Colon (tissue), 2 donors: ENCODE results near the gene GNB1.
"Not testable (repeated sequence)": the region's sequence is repeated elsewhere in the genome, so short reads cannot be mapped to it uniquely, and the experiment has no call there.

ENCODE experiments used
- FAIRE-seq: peaks from 2 replicates; lab custom pipeline; 2012; peaks lifted over from hg19 to GRCh38; lab: Jason Lieb, UNC
- donor health status: control.
- donor health status: control.

GNB1 gene

GRCh38 chr1:1858382-1859086 is 32.4 kb downstream of the GNB1 start:
- FAIRE-seq, result no peak

GRCh38 chr1:1857096-1857703 is 33.7 kb downstream of the GNB1 start:
- no peak for FAIRE-seq

- FAIRE-seq, result not testable (repeated sequence)
These were observed 34.7 kb downstream of the GNB1 start for GRCh38 chr1:1856161-1856560.

GRCh38 chr1:1853593-1854257 is 37.2 kb downstream of the GNB1 start:
- no peak for FAIRE-seq

GRCh38 chr1:1852619-1853414 is 38.1 kb downstream of the GNB1 start:
- no peak for FAIRE-seq

GRCh38 chr1:1847890-1848289 is 43.0 kb downstream of the GNB1 start:
- FAIRE-seq, result no peak

- FAIRE-seq, result no peak
These were observed 43.6 kb downstream of the GNB1 start for GRCh38 chr1:1847061-1847850.

GRCh38 chr1:1846386-1846918 is 44.4 kb downstream of the GNB1 start:
- no peak for FAIRE-seq

GRCh38 chr1:1842360-1843146 is 48.3 kb downstream of the GNB1 start:
- no peak for FAIRE-seq

GRCh38 chr1:1841575-1841995 is 49.3 kb downstream of the GNB1 start:
- no peak for FAIRE-seq

- FAIRE-seq, result no peak
These were observed 51.4 kb downstream of the GNB1 start for GRCh38 chr1:1839311-1839965.

GRCh38 chr1:1836119-1836518 is 54.8 kb downstream of the GNB1 start:
- FAIRE-seq, result no peak

GRCh38 chr1:1835546-1835945 is 55.3 kb downstream of the GNB1 start:
- no peak for FAIRE-seq

- FAIRE-seq, result no peak
These were observed 57.0 kb downstream of the GNB1 start for GRCh38 chr1:1833916-1834325.

GRCh38 chr1:1833456-1833855 is 57.4 kb downstream of the GNB1 start:
- no peak for FAIRE-seq

- no peak for FAIRE-seq
These were observed 58.1 kb downstream of the GNB1 start for GRCh38 chr1:1832820-1833219.

GRCh38 chr1:1832166-1832565 is 58.7 kb downstream of the GNB1 start:
- no peak for FAIRE-seq

- no peak for FAIRE-seq
These were observed 63.6 kb downstream of the GNB1 start for GRCh38 chr1:1827089-1827848.

GRCh38 chr1:1826356-1827088 is 64.4 kb downstream of the GNB1 start:
- FAIRE-seq, result no peak
